ENCODE measurements around the gene ERC1.

Gene ERC1

GRCh38 chr12:1063852-1064251, 72.8 kb downstream of the ERC1 start:
- Histone ChIP-seq H3K4me3 (no peak overlapping the region), H3K4me1 (no peaks in the 10 kb centered on the region), H3K4me2 (no peak overlapping the region), H4K20me1 (no peaks in the 10 kb centered on the region; the same call in 1 of the 2 replicates), H3K36me3 (peaks cover 51% of the 10 kb centered on the region), H3K27ac (no peak overlapping the region), H3K9me3 (peaks cover 64% of the 10 kb centered on the region), H3K9ac (no peak overlapping the region), H3K27me3 (no peaks in the 10 kb centered on the region)
- no peak for TF ChIP-seq Cebpa-rat (IDR thresholded peaks at IDR 0.05)

GRCh38 chr12:1064317-1064716, 73.3 kb downstream of the ERC1 start:
- Histone ChIP-seq H3K27me3 (no peaks in the 10 kb centered on the region), H3K9me3 (peaks cover 60% of the 10 kb centered on the region), H3K36me3 (peaks cover 47% of the 10 kb centered on the region), H3K9ac (no peak overlapping the region), H3K4me3 (no peak overlapping the region), H3K4me1 (no peaks in the 10 kb centered on the region), H3K27ac (no peak overlapping the region), H4K20me1 (no peaks in the 10 kb centered on the region; the same call in 1 of the 2 replicates), H3K4me2 (no peak overlapping the region)
- no peak for TF ChIP-seq Cebpa-rat (IDR thresholded peaks at IDR 0.05)

- Histone ChIP-seq H3K27ac (no peak overlapping the region), H3K4me2 (no peak overlapping the region), H3K36me3 (peaks cover 43% of the 10 kb centered on the region), H3K9me3 (peaks cover 49% of the 10 kb centered on the region), H4K20me1 (peaks cover 8% of the 10 kb centered on the region), H3K4me1 (no peaks in the 10 kb centered on the region), H3K27me3 (no peaks in the 10 kb centered on the region), H3K9ac (no peak overlapping the region), H3K4me3 (no peak overlapping the region)
- no peak for TF ChIP-seq Cebpa-rat (IDR thresholded peaks at IDR 0.05)
Measured at GRCh38 chr12:1065629-1066028, 74.6 kb downstream of the ERC1 start.

- Histone ChIP-seq H3K9ac (no peak overlapping the region), H3K4me3 (no peak overlapping the region), H3K27me3 (no peaks in the 10 kb centered on the region), H3K4me2 (no peak overlapping the region), H4K20me1 (peaks cover 10% of the 10 kb centered on the region), H3K9me3 (peaks cover 7% of the 10 kb centered on the region), H3K4me1 (no peaks in the 10 kb centered on the region), H3K27ac (no peak overlapping the region), H3K36me3 (peaks cover 10% of the 10 kb centered on the region; the same call in 1 of the 2 replicates)
- no peak for TF ChIP-seq Cebpa-rat (IDR thresholded peaks at IDR 0.05)
Measured at GRCh38 chr12:1069846-1070245, 78.8 kb downstream of the ERC1 start.

- H3K4me2 ChIP-seq = no peak overlapping the region
- no peak overlapping the region for H3K27ac ChIP-seq
- H4K20me1 ChIP-seq = peaks cover 10% of the 10 kb centered on the region
- H3K9me3 ChIP-seq = no peaks in the 10 kb centered on the region
- no peak overlapping the region for H3K9ac ChIP-seq
- H3K27me3 ChIP-seq = no peaks in the 10 kb centered on the region
- H3K4me3 ChIP-seq = no peak overlapping the region
- no peak for TF ChIP-seq Cebpa-rat (IDR thresholded peaks at IDR 0.05)
- H3K4me1 ChIP-seq = no peaks in the 10 kb centered on the region
- H3K36me3 ChIP-seq = 0 out of 2 replicates have a peak, but pooled peaks cover 6% of the 10 kb centered on the region
Measured at GRCh38 chr12:1071182-1071581, 80.2 kb downstream of the ERC1 start.

GRCh38 chr12:1073652-1074051, 82.6 kb downstream of the ERC1 start:
- no peak overlapping the region for H3K4me2 ChIP-seq
- TF ChIP-seq Cebpa-rat (IDR thresholded peaks at IDR 0.05) = no peak
- H4K20me1 ChIP-seq = peaks cover 10% of the 10 kb centered on the region; the same call in 1 of the 2 replicates
- H3K4me3 ChIP-seq = no peak overlapping the region
- H3K9ac ChIP-seq = no peak overlapping the region
- H3K4me1 ChIP-seq = no peaks in the 10 kb centered on the region
- H3K36me3 ChIP-seq = 0 out of 2 replicates have a peak, but pooled peaks cover 6% of the 10 kb centered on the region
- H3K27ac ChIP-seq = no peak overlapping the region
- H3K9me3 ChIP-seq = no peaks in the 10 kb centered on the region
- H3K27me3 ChIP-seq = no peaks in the 10 kb centered on the region

- Histone ChIP-seq H4K20me1 (no peaks in the 10 kb centered on the region), H3K27ac (no peak overlapping the region), H3K4me2 (no peak overlapping the region), H3K27me3 (no peaks in the 10 kb centered on the region), H3K4me3 (no peak overlapping the region), H3K9me3 (peaks cover 9% of the 10 kb centered on the region), H3K36me3 (peaks cover 14% of the 10 kb centered on the region), H3K9ac (no peak overlapping the region), H3K4me1 (no peaks in the 10 kb centered on the region)
- TF ChIP-seq Cebpa-rat (IDR thresholded peaks at IDR 0.05) = no peak
Measured at GRCh38 chr12:1077036-1077803, 86.2 kb downstream of the ERC1 start.

- Histone ChIP-seq H3K27ac (no peak overlapping the region), H3K4me3 (no peak overlapping the region), H3K4me2 (no peak overlapping the region), H3K4me1 (no peaks in the 10 kb centered on the region), H3K9ac (no peak overlapping the region), H3K27me3 (no peaks in the 10 kb centered on the region), H4K20me1 (peaks cover under 1% of the 10 kb centered on the region; the same call in 1 of the 2 replicates), H3K36me3 (peaks cover 15% of the 10 kb centered on the region), H3K9me3 (peaks cover 9% of the 10 kb centered on the region)
- TF ChIP-seq Cebpa-rat (IDR thresholded peaks at IDR 0.05) = no peak
Measured at GRCh38 chr12:1078002-1078401, 87.0 kb downstream of the ERC1 start.

GRCh38 chr12:1080520-1081223, 89.6 kb downstream of the ERC1 start:
- Histone ChIP-seq H3K4me3 (no peak overlapping the region), H3K27ac (no peak overlapping the region), H4K20me1 (peaks cover 10% of the 10 kb centered on the region; the same call in 1 of the 2 replicates)

More at GRCh38 chr12:1080520-1081223, 89.6 kb downstream of the ERC1 start:
- no peaks in the 10 kb centered on the region for H3K27me3 ChIP-seq
- H3K9ac ChIP-seq = no peak overlapping the region
- peaks cover 16% of the 10 kb centered on the region for H3K36me3 ChIP-seq
- H3K9me3 ChIP-seq = peaks cover 9% of the 10 kb centered on the region
- no peaks in the 10 kb centered on the region for H3K4me1 ChIP-seq
- H3K4me2 ChIP-seq = no peak overlapping the region
- no peak for TF ChIP-seq Cebpa-rat (IDR thresholded peaks at IDR 0.05)
